G401.6 (cell line): ENCODE data around the gene RNF220.
"Not testable (repeated sequence)": the region's sequence is repeated elsewhere in the genome, so short reads cannot be mapped to it uniquely, and the experiment has no call there.

Experiments
- FAIRE-seq: peaks from 2 replicates; lab custom pipeline; 2012; peaks lifted over from hg19 to GRCh38; lab: Jason Lieb, UNC

The RNF220 gene

GRCh38 chr1:44553771-44554170 is 148.7 kb downstream of the RNF220 start:
- no peak for FAIRE-seq

DNA sequence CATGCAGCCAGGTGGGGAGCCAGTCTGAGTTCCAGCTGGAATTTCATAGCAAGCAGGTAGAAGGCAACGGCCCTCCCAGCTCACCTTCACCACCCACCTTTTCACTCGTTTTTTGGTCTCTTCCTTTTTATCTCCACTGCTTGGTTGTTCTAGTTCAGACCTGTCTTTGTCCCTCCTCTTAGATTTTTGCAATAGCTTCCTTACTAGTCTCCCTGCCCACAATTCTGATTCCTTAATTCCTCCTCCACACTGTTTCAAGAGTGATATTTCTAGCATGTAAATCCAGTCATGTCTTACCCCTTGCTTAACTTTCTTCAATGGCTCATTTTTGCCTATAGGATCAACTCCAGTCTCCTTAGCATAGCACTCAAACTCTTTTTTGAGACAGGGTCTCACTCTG is 149.7 kb downstream of the RNF220 start:
- FAIRE-seq = no peak

GRCh38 chr1:44557778-44558177 is 152.7 kb downstream of the RNF220 start:
- FAIRE-seq = no peak

DNA sequence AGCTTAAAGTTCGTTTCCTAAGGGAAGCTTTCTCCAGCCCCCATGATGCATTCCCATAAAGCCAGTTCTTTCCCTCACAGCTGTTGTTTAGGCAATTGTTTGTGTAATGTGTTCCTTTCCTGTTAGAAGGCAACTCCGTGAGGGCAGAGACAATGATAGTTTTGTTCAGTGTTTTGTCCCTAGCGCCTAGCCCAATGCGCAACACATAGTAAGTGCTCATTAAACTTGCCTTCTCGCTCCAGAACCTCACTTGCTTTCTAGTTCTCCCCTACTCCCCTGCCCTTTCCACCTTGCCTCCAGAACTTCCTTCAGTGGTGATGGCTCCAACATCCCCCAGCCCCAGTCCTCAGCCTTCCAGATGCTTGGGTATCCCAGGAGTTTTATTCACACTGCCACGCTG is 153.8 kb downstream of the RNF220 start:
- no peak for FAIRE-seq

GRCh38 chr1:44559330-44559729 is 154.3 kb downstream of the RNF220 start:
- FAIRE-seq = no peak

DNA sequence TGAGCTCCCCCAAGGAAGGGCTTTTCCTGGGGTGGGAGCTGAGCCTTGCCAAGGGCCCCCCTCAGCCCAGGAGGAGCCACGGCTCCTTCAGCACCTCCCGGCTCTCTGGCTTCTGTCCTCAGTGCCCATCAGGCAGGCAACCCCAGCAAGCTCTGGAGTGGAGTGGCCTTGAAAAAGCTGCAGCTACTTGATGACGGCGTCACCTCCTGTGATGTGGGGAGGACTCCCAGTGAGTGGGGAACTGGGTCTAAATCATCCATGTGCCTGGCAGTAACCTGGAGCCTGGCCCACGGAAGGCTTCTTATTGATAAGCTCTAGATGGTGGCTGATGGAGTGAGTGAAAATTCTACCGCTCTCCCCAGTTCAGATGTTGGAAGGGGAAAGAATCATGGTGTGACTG is 154.9 kb downstream of the RNF220 start:
- no peak for FAIRE-seq

- FAIRE-seq = not testable (repeated sequence)
Measured at GRCh38 chr1:44560696-44561095, 155.6 kb downstream of the RNF220 start.

GRCh38 chr1:44565259-44565750 is 160.2 kb downstream of the RNF220 start:
- no peak for FAIRE-seq

GRCh38 chr1:44565833-44566232 is 160.8 kb downstream of the RNF220 start:
- no peak for FAIRE-seq

DNA sequence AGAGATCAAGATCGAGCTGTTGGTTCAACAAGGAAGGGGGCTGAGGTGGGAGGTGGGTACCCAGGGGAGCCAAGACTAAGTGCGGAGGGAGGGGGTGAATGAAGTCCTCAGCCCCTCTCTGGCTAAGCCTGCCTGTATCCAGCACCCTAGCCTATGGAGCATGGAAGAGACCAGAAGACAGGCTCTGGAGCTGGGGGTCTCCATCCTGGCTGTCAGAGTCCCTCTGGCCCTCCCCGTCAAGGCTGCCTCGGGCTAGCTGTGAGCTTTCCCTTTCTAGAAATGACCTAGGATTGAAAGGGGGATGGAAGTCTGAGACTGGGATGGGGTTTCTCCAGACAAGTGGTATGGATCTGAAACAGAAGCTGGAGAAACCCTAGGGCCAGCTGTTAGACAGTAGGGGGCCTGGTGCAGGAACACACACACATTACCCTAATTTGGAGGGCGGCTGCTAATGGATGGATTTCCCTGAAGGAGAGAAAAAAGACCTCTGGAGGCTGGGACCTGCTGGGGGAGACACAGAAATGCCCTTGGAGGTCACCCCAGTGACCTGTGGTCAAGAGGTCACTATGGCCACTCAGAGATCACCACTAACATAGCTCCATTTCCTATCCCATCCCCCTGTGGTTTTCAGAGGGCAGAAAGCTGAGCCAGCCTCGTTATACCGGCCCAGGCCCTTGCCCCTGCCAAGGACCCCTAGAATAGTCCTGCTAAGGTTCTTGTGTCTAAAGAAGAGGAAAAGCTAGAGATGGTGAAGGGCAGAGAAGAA is 161.4 kb downstream of the RNF220 start:
- no peak for FAIRE-seq

GRCh38 chr1:44568128-44568900 is 163.3 kb downstream of the RNF220 start:
- FAIRE-seq = no peak

GRCh38 chr1:44569491-44569890 is 164.4 kb downstream of the RNF220 start:
- no peak for FAIRE-seq

GRCh38 chr1:44571712-44572571 is 166.9 kb downstream of the RNF220 start:
- FAIRE-seq = no peak

DNA sequence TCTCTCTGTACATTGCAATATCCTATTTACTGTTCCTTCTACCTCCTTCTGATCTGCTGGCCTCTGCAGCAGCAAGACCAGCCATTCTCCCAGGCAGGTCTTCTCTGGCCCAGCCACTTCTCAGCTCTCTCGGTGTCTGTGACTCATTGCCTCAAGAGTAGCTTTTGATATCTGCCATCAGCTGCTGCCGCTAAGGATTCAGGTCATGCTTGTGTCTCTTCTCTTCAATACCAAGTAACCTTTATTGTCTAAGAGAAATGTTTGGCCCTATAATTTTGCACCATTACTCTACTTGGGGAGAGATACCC is 167.5 kb downstream of the RNF220 start:
- FAIRE-seq = no peak

GRCh38 chr1:44575396-44575795 is 170.3 kb downstream of the RNF220 start:
- FAIRE-seq = no peak

- FAIRE-seq = no peak
Measured at GRCh38 chr1:44576456-44577150, 171.5 kb downstream of the RNF220 start.

DNA sequence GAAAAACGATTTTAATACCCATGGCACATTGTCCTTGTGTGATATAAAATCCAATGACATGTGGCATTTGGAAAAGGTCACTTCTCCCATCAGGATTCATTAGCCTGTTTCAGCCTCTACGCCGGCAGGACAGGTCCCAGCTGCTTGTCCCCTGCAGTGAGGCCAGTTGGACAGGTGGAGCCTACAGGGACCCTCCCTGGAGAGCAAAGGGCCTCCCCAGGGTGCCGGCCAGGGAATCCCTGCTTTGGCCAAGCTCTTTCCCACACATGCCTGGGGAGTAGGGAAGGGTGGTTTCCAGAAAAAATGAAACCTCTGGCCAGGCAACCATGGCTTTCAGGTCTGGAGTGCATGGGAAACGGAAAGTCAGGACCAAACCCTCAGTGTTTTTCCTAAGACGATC is 176.2 kb downstream of the RNF220 start:
- FAIRE-seq = no peak

DNA sequence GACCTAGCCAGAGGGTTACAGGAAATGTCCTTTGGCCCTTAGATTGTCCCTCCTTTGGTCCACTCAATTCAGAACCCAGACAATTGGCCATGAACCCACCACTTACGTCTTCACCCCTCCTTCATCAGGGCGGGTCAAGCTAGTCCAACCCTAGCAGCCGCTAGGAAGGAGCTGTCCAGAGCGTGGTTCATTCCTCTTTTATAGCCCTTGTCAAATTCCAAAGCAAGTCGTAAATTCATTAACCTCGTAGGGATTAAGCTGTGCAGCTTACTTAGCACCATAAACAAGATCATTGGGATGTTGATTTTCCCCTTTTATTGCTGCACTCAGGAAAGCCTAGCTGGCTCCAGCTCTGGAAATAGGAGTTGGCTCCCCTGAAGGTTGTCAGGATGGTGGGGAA is 179.1 kb downstream of the RNF220 start:
- FAIRE-seq = no peak

GRCh38 chr1:44585315-44585920 is 180.4 kb downstream of the RNF220 start:
- no peak for FAIRE-seq

DNA sequence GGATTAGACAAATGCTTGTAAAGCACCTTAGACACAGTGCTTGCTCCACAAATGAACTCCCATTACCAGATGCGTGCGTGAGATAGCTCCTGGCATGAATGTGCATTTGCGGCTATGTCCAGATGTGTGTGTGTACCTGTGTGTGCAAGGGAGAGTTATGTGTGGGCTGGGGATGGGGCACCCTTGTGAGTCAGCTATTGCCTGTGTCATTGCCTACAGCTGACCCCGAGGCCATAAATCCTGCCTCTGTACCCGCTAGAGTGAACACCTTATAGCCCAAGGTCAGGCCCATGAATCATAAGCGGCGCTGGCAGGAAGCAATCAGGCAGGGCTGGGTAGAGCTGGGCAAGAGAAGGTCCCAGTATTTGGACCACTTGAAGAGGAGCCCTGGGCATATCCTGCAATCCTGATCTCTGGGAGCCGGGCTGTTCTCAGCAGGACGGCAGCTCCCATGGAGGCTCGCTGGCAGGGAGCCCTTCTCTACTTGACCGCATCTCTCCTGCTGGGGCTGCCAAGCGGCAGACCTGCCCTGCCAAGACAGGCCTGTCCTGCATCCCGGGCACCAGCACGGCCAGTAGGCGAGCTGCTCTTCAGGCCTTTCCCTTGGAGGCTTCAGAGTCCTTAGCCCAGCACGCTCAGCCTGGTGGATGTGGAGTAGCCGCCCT is 182.9 kb downstream of the RNF220 start:
- FAIRE-seq = no peak

- FAIRE-seq = no peak
Measured at GRCh38 chr1:44588551-44589210, 183.6 kb downstream of the RNF220 start.
